GM13977 (cell line): ENCODE results near the gene FKBP1B.
"Not testable (repeated sequence)": the region's sequence is repeated elsewhere in the genome, so short reads cannot be mapped to it uniquely, and the experiment has no call there.

Experiments used
- DNase-seq: peaks from one replicate; pipeline ENCODE4 v3.0.0; 2012; ENCODE audit warnings: low spot score
- in situ Hi-C: fragments of 300-500 bp; cut with MboI; formaldehyde crosslinking; loops from one replicate; pipeline ENCODE4 v1.12.0; 2022; ENCODE audit warnings: low sequenced_read_pairs, low pct_unique_long_range_greater_than_20kb, mixed read lengths, inconsistent platforms; ENCODE audit not compliant: unreplicated experiment
- TF ChIP-seq, protein P1 (sequence below): IDR thresholded peaks from 2 replicates; pipeline ENCODE4 v1.5.1; 2012; ENCODE audit warnings: mild to moderate bottlenecking, control low read depth; ENCODE audit not compliant: insufficient read depth; ENCODE audit errors: extremely low read depth, missing control alignments

Gene FKBP1B

DNA sequence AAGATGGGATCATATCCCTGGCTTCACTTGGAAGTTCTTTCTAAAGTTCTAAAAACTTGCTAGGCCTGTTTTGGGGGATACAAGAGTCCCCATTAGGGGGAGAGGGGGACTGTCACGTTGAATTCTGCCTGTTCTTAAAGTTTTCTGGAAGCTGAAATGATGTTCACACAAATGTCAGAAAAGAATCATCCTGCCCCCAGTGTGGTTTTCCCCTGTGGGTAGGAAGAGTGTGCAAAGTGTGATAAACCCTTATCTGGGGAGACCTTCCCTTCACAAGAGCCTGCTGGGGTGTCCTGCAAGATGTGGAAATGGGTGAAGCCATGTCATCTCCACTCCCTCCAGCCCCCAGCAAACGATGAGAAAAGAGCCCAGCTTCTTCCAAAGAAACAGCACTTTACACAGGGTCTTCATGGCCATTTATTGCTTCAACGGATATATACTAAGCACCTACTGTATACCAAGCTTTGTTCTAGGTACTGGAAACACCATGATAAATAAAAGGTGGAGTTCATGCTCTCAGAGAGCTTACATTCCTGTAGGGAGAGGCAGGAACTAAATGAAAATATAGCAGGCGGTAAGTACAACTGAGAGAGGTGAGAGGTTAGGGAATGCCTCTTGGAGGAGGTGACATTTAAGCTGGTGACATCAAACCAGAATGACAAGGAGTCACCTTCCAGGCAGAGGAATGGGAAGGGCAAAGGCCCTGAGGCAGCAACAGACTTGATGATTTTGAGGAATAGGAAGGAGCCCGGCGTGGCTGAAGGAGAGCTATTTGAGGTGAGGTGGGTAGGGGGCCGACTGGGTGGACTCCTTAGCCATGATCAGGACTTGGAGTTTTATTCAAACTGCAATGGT, 38.1 kb upstream of the FKBP1B start:
- in situ Hi-C loops = no loop called here
- no peak for DNase-seq

DNA sequence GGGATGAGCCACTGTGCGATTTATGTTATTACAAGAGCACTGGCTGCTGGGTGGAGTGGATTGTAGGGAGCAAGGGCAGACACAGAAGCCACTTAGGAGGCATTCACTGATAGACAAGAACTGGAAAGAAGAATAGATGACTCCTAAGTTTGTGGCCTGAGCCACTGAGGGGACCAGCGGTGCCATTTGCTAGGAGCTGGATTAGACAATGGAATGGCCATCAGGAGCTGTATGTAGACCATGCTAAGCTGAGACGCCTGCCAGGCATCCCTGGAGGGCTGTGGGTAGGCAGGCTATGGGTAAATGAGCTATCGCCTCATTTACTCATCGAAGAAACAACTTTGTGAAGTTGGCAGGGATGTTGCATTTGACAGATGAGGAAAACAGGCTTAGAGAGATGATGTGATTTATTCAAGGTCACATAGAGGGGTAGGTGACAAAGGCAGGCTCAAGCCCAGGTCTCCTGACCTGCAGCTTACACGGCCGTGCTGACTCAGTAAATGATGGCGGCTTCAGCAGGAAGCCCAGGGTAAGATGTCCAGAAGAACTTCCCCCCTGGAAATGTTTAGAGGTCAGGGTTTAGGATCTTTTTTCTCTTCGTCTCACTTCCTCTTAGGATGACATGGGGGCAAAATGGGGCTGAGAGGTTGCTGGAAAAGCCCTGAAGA, 36.9 kb upstream of the FKBP1B start:
- TF ChIP-seq, protein P1, sequence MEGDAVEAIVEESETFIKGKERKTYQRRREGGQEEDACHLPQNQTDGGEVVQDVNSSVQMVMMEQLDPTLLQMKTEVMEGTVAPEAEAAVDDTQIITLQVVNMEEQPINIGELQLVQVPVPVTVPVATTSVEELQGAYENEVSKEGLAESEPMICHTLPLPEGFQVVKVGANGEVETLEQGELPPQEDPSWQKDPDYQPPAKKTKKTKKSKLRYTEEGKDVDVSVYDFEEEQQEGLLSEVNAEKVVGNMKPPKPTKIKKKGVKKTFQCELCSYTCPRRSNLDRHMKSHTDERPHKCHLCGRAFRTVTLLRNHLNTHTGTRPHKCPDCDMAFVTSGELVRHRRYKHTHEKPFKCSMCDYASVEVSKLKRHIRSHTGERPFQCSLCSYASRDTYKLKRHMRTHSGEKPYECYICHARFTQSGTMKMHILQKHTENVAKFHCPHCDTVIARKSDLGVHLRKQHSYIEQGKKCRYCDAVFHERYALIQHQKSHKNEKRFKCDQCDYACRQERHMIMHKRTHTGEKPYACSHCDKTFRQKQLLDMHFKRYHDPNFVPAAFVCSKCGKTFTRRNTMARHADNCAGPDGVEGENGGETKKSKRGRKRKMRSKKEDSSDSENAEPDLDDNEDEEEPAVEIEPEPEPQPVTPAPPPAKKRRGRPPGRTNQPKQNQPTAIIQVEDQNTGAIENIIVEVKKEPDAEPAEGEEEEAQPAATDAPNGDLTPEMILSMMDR = no peak
- DNase-seq = no peak
- in situ Hi-C loops = no loop called here

More for the DNA sequence above, 38.1 kb upstream of the FKBP1B start:
- TF ChIP-seq, protein P1 = no peak

DNA sequence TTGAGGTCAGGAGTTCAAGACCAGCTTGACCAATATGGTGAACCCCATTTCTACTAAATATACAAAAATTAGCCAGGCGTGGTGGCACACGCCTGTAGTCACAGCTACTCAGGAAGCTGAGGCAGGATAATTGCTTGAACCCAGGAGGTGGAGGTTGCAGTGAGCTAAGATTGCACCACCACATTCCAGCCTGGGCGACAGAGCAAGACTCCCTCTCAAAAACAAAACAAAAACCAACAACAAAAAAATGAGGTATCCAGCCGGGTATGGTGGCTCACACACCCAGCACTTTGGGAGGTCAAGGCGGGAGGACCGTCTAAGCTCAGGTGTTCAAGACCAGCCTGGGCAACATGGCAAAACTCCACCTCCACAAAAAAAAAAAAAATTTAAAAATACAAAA, 34.6 kb upstream of the FKBP1B start:
- DNase-seq, in situ Hi-C loops: not testable (repeated sequence)

DNA sequence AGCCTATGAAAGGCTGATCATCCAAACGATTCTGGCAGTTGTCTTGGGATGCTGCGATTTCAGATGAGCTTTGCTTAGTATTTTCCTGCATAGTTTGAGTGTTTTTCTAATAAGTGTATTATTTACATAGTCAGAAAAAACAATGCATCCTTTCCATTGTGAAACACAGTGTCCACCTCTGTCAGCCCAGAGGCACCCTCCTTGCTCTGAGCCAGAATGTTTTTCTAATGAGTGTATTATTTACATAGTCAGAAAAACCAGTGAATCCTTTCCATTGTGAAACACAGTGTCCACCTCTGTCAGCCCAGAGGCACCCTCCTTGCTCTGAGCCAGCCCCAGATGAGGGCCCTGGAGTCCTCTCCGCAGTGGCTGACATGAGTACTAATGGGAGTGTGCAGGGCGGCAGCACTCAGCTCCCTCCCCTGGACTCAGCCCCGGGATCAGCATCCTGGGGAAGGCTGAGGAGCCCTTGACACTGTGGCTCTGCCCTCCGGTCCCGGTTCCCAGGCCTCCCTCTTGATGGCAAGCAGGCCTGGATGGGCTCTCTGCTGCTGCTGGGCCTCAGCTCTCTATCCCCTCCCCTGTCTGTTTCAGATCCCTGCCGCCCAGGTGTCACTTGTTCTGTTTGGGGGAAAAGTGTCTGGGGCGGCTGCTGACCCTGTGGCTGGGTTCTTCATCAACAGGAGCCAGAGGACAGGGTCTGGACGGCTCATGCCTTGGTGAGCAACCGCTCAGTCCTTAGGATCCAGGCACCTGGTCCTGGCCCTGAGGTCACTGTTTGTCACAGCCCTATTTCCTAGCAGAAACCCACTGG, 33.8 kb upstream of the FKBP1B start:
- no peak for DNase-seq
- in situ Hi-C loops = no loop called here
- TF ChIP-seq, protein P1 = no peak

DNA sequence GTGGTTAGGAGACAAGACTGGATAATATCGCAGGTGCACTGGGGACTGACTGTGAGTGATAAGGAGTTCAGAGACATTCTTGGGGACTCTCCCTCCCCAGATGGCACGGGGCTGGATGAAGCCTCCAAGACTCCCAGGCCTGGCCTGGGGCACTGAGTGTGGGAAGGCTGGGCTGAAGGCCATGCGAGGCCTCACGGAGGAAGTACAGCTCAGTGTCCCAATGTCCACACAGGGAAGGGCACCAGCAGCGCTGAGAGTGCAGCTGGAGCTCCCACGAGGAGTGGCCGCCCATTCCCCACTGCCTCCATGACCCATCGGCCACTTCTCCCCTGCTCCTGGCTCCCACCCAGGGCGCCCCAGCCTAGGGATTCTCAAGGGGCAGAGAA, 33.2 kb upstream of the FKBP1B start:
- TF ChIP-seq, protein P1 = no peak
- in situ Hi-C loops = no loop called here
- DNase-seq = no peak

DNA sequence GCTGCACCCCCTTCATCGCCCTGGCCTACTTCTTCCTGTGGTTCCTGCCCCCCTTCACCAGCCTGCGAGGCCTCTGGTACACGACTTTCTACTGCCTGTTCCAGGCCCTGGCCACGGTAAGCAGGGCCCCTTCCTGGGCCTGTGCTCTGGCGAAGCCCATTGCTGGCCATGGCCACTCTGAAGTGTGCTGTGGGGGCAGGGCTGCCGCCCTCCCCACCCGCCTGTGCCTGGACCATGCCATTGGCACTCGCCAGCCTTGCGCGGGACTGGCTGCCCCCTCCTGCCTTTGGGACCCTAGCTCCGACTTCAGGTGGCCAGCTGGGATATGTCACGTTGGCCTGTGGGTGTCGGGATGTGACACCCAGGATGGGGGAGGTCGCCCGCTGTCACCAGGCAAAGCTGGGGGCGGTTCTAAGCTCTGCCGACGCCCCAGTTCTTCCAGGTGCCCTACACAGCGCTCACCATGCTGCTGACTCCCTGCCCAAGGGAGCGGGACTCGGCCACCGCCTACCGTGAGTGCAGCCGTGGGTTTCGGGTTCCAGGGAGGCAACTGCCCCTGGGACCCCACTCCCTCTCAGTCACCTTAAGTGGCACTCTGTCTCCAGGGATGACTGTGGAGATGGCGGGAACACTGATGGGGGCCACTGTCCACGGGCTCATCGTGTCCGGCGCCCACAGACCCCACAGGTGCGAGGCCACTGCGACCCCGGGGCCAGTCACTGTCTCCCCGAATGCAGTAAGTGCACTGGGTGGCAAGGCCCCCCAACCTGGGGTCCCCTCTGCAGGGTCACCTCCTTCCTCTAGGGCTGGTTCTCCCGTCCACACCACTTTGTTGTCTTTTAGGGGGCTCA, 32.5 kb upstream of the FKBP1B start:
- TF ChIP-seq, protein P1 = no peak
- DNase-seq = no peak
- in situ Hi-C loops = no loop called here
